Measurements from ENCODE around the gene SLC26A9.

DNA sequence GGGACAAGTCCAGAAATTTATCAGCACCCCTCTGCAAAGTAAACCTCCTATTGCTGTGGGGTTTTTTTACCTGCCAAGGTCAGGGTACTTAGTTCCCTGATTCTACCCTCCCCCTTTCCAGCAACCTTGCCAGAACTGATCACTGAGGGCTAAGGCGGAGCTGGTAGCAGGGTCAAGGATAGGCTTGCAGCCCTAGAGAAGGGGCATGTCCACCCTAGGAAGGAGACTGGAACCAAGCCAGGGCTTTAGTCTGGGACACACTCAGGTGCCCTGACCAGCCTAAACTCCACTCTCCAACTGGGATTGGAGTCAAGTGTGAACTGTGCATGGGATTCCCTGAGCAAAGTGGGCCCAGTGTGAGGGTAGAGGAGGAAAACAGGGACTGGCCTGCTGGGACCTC, 6.5 kb upstream of the SLC26A9 start:
- TF ChIP-seq CTCF (conservative IDR thresholded peaks at IDR 0.05) (no peak), EZH2 (IDR thresholded peaks at IDR 0.05; ENCODE audit: low read depth) (no peak)
